Stimulated activated CD8-positive, alpha-beta memory T cell treated with anti-CD3 and anti-CD28 coated beads, Interleukin-12 subunit alpha, Interleukin-12 subunit beta, amount 100 ng/mL, for 4 hours (primary cell): ENCODE measurements around the gene EPB42.

Experiments used
- DNase-seq: peaks from one replicate; pipeline ENCODE4 v3.0.0-alpha.2; 2020; ENCODE audit warnings: low read depth

The EPB42 gene

DNA sequence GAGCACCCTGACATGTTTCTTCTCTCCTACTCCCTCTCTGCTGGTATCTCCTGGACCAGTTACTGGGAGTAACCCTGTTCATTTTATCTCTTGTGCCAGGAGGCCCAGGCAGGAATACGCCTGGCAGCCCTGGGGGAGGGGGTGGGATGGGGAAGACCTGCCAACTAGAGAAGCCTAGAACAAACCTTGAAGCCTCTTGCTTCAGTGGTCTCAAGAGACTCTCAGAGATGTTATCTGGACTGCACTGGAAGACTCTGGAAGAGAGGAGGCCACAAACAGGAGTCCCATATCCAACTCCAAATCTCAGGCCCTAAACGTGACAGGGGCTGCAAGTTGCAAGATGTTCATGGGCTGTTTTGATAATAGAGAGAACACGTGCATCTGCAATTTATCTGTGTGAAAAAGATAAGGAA lies at the start of gene EPB42:
Gene EPB42 (minus strand): TSS at position 28 of the 413 bp plus-strand sequence. CDS start 193 bp downstream, outside the sequence.
- no peak for DNase-seq

DNA sequence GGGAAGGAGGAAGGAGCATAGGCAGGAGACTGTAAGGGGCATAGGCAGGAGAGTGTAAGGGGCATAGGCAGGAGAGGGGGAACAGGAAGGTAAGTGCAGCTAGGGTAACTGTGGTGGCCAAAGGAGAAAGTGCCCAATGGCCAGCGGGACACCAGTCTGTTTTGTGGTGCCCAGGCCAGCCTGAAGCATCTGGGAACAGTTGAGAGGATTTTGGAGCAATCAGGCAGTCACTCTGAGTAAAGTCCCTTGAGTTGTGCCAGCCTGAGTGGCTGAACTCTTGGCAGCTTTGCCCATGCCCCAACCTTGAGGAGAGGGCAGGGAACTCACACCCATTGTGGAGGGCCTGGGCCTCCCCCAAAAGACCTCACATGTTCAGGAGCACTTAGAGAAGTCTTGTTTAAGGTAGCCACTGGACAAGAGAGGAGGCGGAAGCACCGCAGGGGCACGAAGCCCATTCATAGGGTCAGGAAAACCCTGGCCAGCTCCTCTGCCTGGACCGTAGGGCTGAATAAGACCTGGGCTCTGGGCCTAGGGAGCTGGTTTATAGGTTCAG lies 49.4 kb upstream of the EPB42 start:
- DNase-seq: no peak

DNA sequence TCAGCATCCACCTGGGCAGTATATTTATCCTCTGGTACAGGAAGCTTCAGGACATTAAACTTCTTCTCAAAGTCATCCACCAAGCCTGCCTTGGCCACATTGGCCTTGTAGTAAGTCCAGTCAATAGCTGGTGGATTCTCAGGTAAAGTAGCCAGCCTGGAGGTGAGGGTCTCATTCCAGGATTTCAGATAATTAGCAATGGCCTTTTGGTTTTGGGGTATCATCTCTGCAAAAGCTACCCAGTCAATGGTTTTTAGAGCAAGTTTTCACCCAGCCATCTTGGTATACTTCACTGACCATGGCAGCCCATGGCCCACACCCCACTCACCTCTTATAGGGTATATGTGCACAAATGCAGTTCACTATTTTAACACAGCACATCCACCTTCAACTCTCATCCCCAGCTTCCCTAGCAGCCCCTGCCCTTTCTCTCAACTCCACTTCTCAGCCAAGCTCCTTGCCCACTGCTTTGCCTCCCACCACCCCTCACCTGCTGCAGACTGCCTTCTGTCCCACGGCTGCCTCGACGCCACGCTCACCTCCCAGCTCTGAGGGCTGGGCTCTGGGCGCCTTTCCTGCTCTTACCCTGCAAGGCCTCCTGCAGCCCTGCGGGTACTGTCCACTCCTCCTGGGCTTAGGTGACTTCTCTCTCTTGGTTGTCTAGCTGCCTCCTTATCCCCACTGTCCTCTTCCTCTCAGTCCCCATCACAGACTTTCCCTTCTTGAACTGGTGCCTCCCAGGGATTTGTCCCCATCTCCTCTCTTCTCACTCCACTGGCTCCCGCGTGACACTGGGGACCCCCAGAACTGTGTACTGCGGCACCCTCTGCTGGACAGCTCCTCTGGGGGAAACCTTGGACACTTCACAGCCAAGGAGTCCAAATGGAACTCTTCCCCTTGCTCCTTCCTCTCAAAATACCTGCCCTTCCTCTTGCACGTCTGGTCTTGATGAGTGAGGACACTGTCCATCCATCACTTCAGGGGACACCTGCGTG lies 47.6 kb upstream of the EPB42 start:
- DNase-seq: no peak

DNA sequence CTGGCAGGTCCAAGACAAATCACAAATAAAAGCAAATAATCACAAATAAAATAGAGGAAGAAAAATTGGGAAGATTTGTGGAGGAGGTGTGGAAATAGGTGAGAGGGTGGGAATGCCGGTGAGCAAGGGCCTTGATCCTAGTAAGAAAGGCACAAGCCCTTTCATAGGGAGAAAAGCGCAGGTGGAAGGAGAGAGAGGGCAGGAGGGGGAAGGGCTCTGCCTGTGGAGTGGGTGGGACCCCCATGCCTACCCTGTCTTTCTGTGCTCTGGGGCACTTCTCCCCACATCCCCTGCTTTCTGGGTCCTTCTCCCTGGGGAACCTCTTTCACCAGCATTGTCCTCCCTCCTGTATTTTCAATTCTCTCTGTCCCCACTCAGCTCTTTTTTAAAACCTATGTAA lies 46.6 kb upstream of the EPB42 start:
- DNase-seq: no peak

DNA sequence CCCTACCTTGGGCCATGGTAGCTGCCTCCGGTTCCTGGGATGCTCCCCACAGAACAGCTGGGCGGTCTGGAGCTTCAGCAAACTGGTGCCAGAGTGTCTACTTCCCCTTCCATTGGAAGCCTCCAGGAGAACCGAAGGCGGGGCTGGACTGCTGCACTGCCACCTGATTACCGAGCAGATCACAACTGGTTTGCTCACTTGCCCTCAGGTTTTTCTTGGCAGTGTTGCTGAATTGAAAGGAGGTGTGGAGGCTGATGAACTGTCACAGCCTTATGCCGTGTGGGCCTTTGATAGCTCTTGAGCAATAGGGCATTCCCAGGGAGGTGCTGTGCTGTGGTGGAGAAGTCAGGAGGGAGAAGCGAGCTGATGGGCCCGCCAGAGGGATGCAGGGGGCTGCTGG lies 46.0 kb upstream of the EPB42 start, which contains the start of gene TGM5:
Gene TGM5 (minus strand): TSS at position 95 of the 400 bp plus-strand sequence. CDS start 79 bp downstream, at position 16.
- DNase-seq: no peak

DNA sequence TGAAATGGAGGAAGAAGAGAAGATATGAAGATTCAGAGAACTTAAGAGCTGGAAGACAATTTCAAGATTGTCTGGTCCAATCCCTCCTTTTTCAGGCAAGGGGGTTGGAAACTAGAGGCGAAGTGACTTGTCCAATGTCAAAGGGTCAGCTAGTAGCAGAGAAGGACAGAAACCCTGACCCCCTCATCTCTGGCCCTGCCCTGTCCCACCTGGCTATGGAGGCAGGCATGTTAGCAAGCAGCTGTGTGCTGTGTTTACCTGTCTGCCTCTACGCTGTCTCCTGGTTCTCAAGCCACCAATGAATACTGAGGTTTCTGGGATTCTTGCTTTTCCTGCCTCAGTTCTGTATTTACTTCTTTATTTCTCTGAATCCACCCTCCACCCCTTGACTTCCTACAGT lies 45.6 kb upstream of the EPB42 start:
- no peak for DNase-seq

DNA sequence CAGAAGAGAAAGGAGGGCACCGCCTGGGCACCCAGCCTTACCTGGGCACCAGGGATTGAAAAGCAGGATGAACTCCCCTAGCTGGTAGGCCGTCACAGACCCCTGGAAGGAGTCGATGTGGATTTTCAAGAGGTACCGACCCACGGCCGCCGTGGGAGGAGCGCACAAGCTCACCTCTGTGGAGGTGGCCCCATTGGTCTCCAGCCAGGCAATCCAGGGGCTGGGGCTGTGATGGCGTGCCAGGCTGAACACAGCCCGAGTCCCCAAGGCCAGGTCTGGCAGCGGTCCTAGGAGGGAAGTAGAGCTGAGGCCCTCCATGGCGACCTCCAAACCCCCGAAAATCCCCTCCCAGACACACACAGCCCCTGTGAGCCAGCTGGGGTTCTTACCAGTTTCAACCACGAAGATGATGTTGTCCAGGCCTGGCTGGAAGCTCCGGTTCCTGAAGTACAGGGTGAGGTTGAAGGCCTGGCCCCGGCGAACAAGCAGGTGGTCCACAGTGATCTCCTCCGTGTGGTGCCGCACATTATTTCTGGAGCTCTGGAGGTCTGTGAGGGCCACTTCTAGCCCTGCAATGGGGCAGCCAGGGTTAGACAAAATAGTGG lies 39.3 kb upstream of the EPB42 start:
- DNase-seq: no peak

DNA sequence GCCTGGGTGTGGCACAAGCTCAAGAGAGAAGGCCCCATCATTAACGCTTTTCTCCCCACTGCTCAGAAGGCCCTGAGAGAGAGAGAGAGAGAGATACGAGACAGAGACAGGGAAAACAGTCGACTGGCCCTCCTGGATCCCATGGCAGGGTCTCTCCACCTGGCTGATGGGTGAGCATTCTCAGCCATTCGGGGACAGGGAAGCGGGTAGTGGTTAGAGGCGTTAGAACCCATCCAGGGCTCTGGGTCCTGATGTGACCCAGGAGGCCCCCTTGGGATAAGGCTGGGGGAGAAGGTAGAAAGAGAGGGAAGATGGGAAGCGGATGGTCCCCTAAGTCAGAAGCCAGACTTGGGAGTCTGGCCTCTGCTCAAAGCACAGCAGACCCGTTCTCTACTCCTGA lies 38.0 kb upstream of the EPB42 start:
- no peak for DNase-seq

DNA sequence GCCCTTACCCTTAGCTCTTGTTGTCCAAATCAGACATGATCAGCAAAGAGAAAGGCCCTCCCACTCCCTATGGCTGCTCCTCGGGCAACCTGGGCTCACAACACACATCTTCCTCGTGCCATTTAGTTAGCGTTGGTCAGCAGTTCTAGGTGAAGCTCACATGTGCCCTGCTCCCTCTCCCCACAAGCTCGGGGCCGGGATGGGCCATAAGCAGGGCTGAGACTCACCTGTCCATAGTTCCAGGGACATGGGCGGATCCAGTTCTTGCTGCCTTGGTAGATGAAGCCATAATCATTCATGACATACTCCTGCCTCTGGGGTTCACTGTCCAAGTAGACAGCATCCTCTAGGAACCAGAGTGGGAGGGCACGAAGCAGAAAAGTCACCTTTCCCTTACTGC lies 35.5 kb upstream of the EPB42 start:
- DNase-seq: no peak

DNA sequence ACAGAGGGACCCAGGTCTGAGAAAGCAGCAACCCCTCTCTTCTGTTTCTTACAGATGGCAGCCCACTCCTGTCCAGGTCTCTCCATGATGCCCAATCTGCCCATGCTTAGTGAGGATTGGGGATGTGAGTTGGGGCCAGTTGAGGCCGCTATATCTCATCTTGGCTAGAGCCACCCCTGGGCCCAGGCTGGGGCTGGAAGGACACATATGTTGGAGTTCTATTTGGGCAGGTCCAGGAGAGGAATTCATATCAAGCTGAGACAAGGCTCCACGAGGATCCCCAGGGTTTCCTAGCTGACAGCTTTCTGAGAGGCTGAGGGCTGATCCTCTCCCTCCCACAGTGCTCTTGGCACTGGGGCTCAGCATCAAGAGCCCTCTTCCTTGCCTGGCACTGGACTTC lies 34.6 kb upstream of the EPB42 start:
- no peak for DNase-seq

DNA sequence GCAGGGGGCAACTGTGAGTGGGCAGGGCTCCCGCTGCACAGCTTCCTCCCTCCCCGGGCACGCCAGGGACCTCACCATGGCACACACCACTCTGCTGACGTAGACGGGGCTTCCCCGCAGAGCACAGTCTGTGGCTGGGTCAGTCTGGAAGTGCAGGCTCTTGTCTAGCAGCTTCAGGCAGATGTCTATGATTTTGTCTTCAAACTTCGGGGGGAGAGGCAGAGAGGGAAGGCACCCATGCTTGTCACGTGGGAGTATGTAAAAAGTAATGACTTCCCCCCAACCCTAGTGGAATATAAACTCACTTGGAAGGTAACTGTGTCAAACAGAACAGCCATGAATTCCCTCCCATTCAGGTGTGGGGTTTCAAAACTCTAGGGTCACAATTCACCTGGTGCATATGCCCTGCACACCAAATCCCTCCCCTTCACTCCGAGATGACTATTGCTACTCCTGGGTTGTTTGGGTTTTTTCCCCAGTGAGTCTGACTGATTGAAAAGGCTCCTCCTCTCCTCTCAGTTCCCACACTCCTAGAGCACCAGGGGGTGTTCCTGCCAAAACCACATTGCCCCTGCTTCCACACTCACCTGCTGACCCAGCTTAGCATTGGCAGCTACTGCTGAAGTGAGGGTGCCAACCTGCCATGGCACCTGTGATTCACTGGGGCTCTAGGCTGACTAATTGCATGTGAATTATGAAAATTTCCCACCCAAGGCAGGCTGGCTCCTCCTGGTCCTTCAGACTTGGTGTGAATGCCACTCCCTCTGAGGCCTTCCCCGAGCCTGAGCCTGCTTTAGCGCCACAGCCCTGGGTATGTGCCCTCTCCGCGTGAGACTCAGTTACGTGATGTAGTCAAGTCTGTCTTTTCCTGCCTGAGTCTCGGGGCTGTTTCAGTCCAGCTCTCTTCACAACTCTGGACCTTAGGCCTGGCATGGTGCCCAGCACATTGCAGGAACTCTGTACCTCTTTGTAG lies 32.9 kb upstream of the EPB42 start:
- no peak for DNase-seq

DNA sequence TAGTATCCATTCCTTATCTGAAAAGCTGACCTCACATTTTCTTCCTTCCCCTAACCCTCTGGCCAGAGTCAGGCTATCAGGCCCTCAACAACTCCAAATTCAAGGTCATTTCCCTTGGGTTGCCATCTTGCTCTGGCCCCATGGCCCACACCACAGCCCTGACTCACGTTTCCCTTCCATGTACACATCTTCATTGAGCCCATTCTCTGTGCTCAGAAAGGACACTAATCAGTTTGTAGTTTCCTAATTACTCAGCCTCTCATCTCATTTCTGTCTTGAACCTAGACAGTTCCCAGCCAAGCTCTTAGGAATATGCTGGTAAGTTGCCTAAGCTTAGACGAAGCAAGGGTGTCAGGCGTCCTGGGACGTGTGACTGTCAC lies 31.0 kb upstream of the EPB42 start:
- no peak for DNase-seq

DNA sequence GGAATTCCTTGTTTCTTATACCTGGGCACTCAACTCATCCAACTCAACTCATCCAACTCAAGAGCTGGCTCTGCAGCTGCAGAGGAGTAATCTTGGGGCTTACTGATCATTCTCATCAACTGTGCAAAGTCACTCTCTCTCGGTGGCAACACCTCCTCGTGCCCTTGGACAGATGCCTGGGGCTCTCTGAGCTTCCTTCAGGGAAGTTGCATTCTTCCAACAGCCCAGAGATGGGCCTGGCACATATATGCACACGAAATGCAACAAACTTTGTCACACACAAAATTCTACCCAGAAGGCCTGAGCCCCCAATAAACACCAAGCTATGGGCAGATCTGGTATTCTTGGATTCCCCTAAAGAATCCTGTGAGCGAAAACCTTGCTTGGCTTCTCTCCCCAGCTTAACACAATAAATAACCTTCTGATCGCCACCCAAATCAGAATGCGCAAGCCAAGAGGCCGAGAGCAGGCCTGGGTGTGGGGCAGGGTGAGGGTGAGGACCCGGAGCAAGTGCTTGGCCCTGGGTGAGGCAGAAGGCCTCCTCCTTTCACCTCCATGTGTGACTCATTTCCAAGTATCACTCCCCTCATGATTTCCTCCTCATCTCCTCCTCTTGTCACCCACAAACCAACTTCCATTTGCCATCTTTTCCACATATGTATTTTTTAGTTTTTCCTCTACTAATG lies 30.5 kb upstream of the EPB42 start:
- DNase-seq: no peak

DNA sequence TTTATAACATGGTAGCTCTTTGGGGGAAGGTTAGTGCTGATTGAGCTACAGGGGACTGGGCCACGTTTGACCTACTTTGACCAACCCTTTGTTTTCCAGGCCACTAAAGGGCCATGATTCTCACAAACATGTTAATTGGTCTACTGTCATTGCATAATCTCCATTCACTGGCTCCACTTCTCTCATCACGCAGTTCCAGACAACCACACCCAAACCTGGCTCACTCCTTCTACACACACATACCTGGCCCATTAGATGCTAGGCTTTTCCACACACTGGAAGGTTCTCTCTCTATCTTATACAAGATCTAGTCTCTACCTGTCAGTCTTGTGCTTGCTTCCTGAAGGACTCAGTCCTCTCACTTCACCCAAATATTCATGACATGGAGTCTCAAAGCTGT lies 30.0 kb upstream of the EPB42 start:
- DNase-seq: no peak

DNA sequence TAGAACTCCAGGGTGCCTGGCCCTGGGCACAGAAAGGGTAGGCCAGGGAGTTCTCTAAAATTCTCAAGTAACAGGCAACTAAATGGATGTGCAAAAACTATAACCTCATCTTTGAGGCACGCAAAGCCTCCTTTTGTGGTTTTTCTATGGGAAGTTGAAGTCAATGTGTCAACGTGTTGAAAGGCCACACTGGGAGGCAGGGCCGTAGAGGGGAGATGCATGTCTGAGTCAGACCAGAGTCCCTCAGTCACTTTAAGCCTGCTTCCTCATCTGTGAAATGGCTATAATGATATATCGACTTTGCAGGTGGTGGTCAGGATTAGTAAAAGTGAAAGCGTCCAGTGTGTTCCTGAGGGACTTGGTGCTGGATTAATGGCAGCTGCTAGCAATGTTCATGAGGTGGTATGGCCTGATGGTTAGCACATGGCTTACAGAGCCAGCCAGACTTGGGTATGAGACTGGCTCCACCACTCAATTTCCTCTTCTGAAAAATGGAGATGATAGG lies 28.9 kb upstream of the EPB42 start:
- DNase-seq: no peak

DNA sequence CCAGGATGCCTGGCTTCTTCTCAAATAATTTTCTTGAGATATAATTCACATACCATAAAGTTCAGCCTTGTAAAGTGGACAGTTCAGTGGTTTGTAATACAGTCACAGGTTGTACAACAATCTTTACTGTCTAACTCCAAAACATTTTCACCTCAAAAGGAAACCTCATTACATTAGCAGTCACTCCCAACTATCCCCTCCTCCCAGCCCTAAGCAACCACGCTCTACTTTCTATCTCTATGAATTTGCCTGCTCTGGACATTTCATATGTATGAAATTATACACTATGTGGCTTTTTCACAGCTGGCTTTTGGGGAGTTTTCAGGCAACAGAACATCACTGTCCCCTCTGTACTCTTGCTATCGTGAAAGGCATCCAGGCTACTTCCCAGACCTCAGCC lies 28.4 kb upstream of the EPB42 start:
- DNase-seq: no peak

DNA sequence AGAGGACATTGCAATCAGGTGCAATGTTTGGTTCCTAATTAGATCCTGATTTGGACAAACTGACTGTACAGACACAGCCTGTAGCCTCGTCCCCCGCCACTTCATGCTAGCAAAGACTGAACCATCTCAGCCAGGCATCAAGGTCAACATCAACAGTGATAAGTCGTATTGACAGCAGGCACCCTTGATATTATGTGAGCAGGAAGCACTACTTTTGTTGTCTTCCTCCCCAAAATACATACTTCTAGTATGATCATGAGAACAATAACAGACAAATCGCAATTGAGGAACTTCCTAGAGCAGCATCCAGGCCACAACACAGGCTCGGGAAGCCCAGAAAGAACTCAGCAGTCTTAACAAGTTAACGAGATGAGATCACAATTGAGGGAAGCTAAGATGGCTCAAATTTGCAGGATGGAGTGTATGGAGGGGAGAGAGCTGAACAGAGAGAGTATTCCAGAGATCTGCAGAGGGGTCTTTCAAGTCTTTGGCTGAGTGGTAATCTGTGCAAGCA lies 25.5 kb upstream of the EPB42 start:
- no peak for DNase-seq

DNA sequence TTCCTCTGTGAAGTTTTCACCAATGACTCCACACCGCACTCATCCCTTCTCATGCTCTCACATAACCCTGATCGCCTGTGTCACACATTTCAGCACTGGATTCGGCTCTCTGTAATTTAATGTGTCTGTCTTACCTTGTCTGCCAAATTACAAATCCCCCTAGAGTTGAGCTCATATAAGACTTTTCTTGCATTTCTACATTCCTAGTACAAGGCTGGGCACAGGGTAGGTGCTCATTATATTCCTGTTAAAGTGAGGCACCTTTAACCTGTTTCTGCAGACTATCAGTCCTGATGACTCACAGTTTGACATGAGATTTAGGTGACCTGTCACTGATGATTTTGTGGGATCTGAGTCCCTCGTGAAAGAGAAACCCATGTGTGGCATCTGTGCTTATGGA lies 23.3 kb upstream of the EPB42 start:
- no peak for DNase-seq

DNA sequence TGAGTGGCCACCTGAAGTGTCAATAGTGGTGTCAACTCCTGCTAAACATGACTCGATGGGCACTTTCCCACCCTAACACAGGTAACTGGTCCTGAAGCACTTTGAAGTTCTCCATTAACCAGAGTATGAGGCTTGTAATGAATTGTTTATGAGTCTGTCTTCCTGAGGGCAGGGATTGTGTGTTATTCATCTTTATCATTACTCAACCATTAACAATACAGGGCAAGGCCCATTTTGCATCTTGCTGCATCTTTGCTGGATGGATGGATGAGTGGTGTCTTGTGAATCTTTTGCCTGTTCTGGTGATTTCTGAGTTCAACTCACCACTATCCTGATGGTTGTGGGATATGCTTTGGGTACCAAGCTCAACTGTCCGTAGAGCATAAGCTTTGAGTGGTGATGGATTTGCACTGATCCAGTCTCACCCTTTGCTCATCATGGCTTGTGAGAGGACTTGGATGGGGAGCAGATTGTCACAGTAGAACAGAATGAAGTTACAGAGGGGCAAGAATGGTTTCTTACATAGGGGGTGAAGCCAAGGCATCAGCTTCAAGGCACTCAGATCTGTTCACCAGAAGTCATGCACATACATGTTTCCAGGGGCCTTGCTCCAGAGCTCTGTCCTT lies 22.3 kb upstream of the EPB42 start:
- no peak for DNase-seq

DNA sequence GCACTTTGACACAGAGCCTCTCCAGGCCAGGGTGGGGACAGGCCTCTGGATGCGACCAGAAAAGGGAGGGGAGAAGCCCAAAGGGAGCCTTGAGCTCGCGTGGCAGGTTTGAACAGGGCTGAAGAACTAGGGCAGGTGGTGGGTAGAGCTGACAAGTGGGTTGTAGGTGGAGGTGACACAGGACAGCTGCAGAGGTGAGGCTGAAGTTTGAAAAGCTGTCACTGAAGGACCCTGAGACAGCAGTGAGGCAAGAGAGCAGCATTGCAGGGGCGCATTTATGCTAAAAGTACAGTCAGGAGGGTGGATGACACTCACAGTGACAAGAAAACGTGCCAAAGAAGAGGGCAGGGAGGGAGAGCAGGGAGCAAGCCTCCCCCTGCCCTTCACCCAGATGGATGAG lies 21.8 kb upstream of the EPB42 start:
- DNase-seq: no peak
